Endothelial cell of umbilical vein (primary cell): Measurements from ENCODE around the gene HPS6. TPM values are rescaled to one million over a fixed set of nuclear protein-coding genes. Genes with fewer than 3 reads are reported as not detected.

Experiments used
- BruUV-seq: library from RNA; stranded (reverse); fragments of 400-500 nt; replicated peaks from 2 replicates; lab custom pipeline; 2021; lab: Mats Ljungman, UMichigan
- CTCF ChIA-PET: fragments of 300-600, 350-600 bp; sonication (Branson Sonifier 250); formaldehyde crosslinking; loops from one replicate; lab custom pipeline; 2021; ENCODE audit warnings: antibody characterized with exemption, inconsistent platforms; lab: Charles Lee
- POLR2A ChIA-PET: fragments of 300-600, 350-600 bp; sonication (Branson Sonifier 250); formaldehyde crosslinking; loops from one replicate; lab custom pipeline; 2021; ENCODE audit warnings: antibody characterized with exemption, inconsistent platforms; lab: Charles Lee
- DNase-seq: peaks from one replicate; pipeline ENCODE4 v3.0.0-alpha.2; 2011; ENCODE audit warnings: low read depth, low spot score
- FAIRE-seq: peaks from 2 replicates; lab custom pipeline; 2011; peaks lifted over from hg19 to GRCh38; lab: Jason Lieb, UNC
- H2AFZ ChIP-seq: 2 replicates; pipeline ENCODE4 v1.6.0; 2012; ENCODE audit warnings: low read depth, low read length, control low read depth, inconsistent platforms
- H3K27ac ChIP-seq: 2 replicates; pipeline ENCODE4 v1.5.1; 2011; ENCODE audit warnings: low read depth, mild to moderate bottlenecking, control low read depth, low read length, moderate library complexity; ENCODE audit not compliant: insufficient read depth
- H3K27me3 ChIP-seq, 2 experiments: 2 replicates each; pipeline versions ENCODE4 v1.6.0 to v1.6.1; 2011; ENCODE audit warnings: low read length in 2 of 2, mixed read lengths in 1 of 2; ENCODE audit not compliant: control insufficient read depth in 2 of 2, insufficient read depth in 2 of 2
- H3K36me3 ChIP-seq, 2 experiments: 2 replicates in 1 of 2; 3 replicates in 1 of 2; pipeline ENCODE4 v1.5.1; 2011; ENCODE audit warnings: low read length in 2 of 2, mild to moderate bottlenecking in 1 of 2, moderate library complexity in 1 of 2; ENCODE audit not compliant: control insufficient read depth in 2 of 2, insufficient read depth in 2 of 2; ENCODE audit errors: extremely low read depth in 1 of 2
- H3K4me1 ChIP-seq: 3 replicates; pipeline ENCODE4 v1.5.1; 2011; ENCODE audit warnings: mild to moderate bottlenecking, low read length; ENCODE audit not compliant: control insufficient read depth, insufficient read depth; ENCODE audit errors: extremely low read depth
- H3K4me2 ChIP-seq: 2 replicates; pipeline ENCODE4 v1.6.1; 2011; ENCODE audit warnings: low read length, control low read depth, mixed read lengths; ENCODE audit not compliant: insufficient read depth
- H3K4me3 ChIP-seq, 3 experiments: fragments of 200-600 bp in 1 of 3; sonication (generic), shearing (Covaris generic) in 1 of 3; replicated peaks in 1 of 3; 2 replicates each; pipeline ENCODE4 v1.5.1; 2011 to 2016; ENCODE audit warnings: control low read depth in 3 of 3, low read length in 3 of 3, mild to moderate bottlenecking in 2 of 3, inconsistent platforms in 1 of 3, low read depth in 1 of 3, moderate library complexity in 1 of 3; ENCODE audit not compliant: insufficient read depth in 1 of 3
- H3K79me2 ChIP-seq: 2 replicates; pipeline ENCODE4 v1.6.0; 2012; ENCODE audit warnings: low read length, inconsistent platforms; ENCODE audit not compliant: control insufficient read depth, insufficient read depth
- H3K9ac ChIP-seq: replicated peaks from 2 replicates; pipeline ENCODE3; 2011; ENCODE audit warnings: low read length, control low read depth; ENCODE audit not compliant: insufficient read depth; ENCODE audit errors: extremely low read depth
- H3K9me1 ChIP-seq: replicated peaks from 3 replicates; pipeline ENCODE4 v1.6.0; 2011; ENCODE audit warnings: mild to moderate bottlenecking, low read length; ENCODE audit not compliant: control insufficient read depth, insufficient read depth; ENCODE audit errors: extremely low read depth
- H3K9me3 ChIP-seq: replicated peaks from 2 replicates; pipeline ENCODE4 v1.5.1; 2012; ENCODE audit warnings: low read length, inconsistent platforms; ENCODE audit not compliant: control insufficient read depth, insufficient read depth
- H4K20me1 ChIP-seq: replicated peaks from 2 replicates; pipeline ENCODE3; 2011; ENCODE audit warnings: mild to moderate bottlenecking, low read length; ENCODE audit not compliant: control insufficient read depth, insufficient read depth; ENCODE audit errors: extremely low read depth
- CTCF ChIP-seq, 2 donors: IDR thresholded peaks; 1 replicate in 1 of 2; 2 replicates in 1 of 2; pipeline ENCODE4 v1.5.1; 2011; ENCODE audit warnings: low read length in 2 of 2, mild to moderate bottlenecking in 2 of 2, moderate library complexity in 2 of 2, control low read depth in 1 of 2, inconsistent platforms in 1 of 2, low read depth in 1 of 2; ENCODE audit not compliant: insufficient read depth in 1 of 2; ENCODE audit errors: extremely low read depth in 1 of 2
- EZH2 ChIP-seq: IDR thresholded peaks from 2 replicates; pipeline ENCODE4 v1.6.1; 2012; ENCODE audit warnings: borderline replicate concordance, low read depth, mild to moderate bottlenecking, moderate library complexity, low read length, inconsistent platforms; ENCODE audit not compliant: severe bottlenecking
- FOS ChIP-seq: IDR thresholded peaks from 2 replicates; pipeline ENCODE4 v1.6.1; 2011; ENCODE audit warnings: mild to moderate bottlenecking, low read length, moderate library complexity, borderline replicate concordance; ENCODE audit not compliant: insufficient read depth
- GATA2 ChIP-seq: IDR thresholded peaks from 2 replicates; pipeline ENCODE4 v1.7.0; 2011; ENCODE audit warnings: low read depth, mild to moderate bottlenecking, moderate library complexity, mixed read lengths, low read length; ENCODE audit not compliant: insufficient read length, insufficient read depth
- JUN ChIP-seq: IDR thresholded peaks from 2 replicates; pipeline ENCODE4 v1.6.1; 2011; ENCODE audit warnings: borderline replicate concordance, low read depth; ENCODE audit not compliant: insufficient read length, insufficient read depth
- MAX ChIP-seq: IDR thresholded peaks from 2 replicates; pipeline ENCODE4 v1.6.1; 2011; ENCODE audit not compliant: insufficient read depth, insufficient read length
- MYC ChIP-seq: IDR thresholded peaks from one replicate; pipeline ENCODE4 v1.6.1; 2011; ENCODE audit warnings: mild to moderate bottlenecking, low read depth, low read length
- POLR2A ChIP-seq: IDR thresholded peaks from 2 replicates; pipeline ENCODE4 v1.6.1; 2012; ENCODE audit warnings: low read depth, mild to moderate bottlenecking, control low read depth, low read length
- POLR2AphosphoS5 ChIP-seq: IDR thresholded peaks from 2 replicates; pipeline ENCODE4 v1.6.1; 2012; ENCODE audit warnings: low read depth, mild to moderate bottlenecking, control low read depth, low read length, moderate library complexity; ENCODE audit not compliant: insufficient read depth
- dilution Hi-C: fragments of 300-500 bp; cut with MboI; formaldehyde crosslinking; loops from one replicate; pipeline ENCODE4 v1.15.0; 2019; ENCODE audit warnings: low sequenced_read_pairs; ENCODE audit not compliant: extremely low pct_ligation_motif_present
- intact Hi-C: fragments of 100-400 bp; cut with micrococcal nuclease; formaldehyde crosslinking; loops from one replicate; pipeline ENCODE4 v1.10.0; 2022
- polyA plus RNA-seq, 4 experiments: library from polyadenylated mRNA; depleted of rRNA in 3 of 4; stranded (reverse) in 3 of 4; unstranded in 1 of 4; fragments of >200 nt; gene quantifications; 2 replicates each; pipeline versions ENCODE4 v1.2.1 to v1.2.3, GENCODE V29; 2011 to 2012; ENCODE audit warnings: missing spikeins in 1 of 4
- total RNA-seq: library from RNA; stranded (reverse); gene quantifications from 2 replicates; pipeline ENCODE4 v1.2.3, GENCODE V29; 2021

Gene HPS6
- total and polyA plus RNA-seq, 2 donors (not counting 3 experiments of a cell fraction or from before 2014, with no cell fraction given): 9.3 to 18.5 TPM

- Histone ChIP-seq H3K79me2 (peaks cover 30% of the 10 kb centered on the region), H3K27ac (no peak overlapping the region), H2AFZ (no peak overlapping the region), H3K4me3 (no peak overlapping the region), H3K36me3 (no peaks in the 10 kb centered on the region), H3K9ac (no peak overlapping the region), H3K9me1 (no peaks in the 10 kb centered on the region), H3K9me3 (no peaks in the 10 kb centered on the region), H3K4me2 (no peak overlapping the region), H3K27me3 (no peaks in the 10 kb centered on the region), H3K4me1 (peaks cover 14% of the 10 kb centered on the region), H4K20me1 (no peaks in the 10 kb centered on the region)
- dilution Hi-C loops (no loop called here), intact Hi-C loops (no loop called here)
- DNase-seq: no peak
- ChIA-PET CTCF (interaction anchor here (0.9 to 4.4 kb wide), 6 partner anchors 14 to 286 kb away, joined by 3 to 45 read pairs (median 4); no protein-coding TSS in a partner anchor), POLR2A (no interaction called here)
- BruUV-seq: no TSS peak
- no peak for TF ChIP-seq EZH2
- no peak for TF ChIP-seq MYC
- no peak for TF ChIP-seq GATA2
- TF ChIP-seq MAX: no peak
- no peak for TF ChIP-seq FOS
- no peak for TF ChIP-seq POLR2A
- TF ChIP-seq CTCF (IDR thresholded peaks at IDR 0.05; ENCODE audit: extremely low read depth in 1 of 2, insufficient read depth in 1 of 2, low read depth in 1 of 2, low read length in 2 of 2): no peak
- TF ChIP-seq POLR2AphosphoS5: no peak
- no peak for TF ChIP-seq JUN
- FAIRE-seq: no peak
These were observed 2.2 kb downstream of the HPS6 start for GRCh38 chr10:102067091-102067916.
